ENCODE measurements around the gene ZNF576. TPM values are rescaled to one million over a fixed set of nuclear protein-coding genes. Genes with fewer than 3 reads are reported as not detected.
"Not testable (repeated sequence)": the region's sequence is repeated elsewhere in the genome, so short reads cannot be mapped to it uniquely, and the experiment has no call there.

The ZNF576 gene
- total RNA-seq, 2 experiments from 2014 or later: 12.6 to 14.1 TPM

GRCh38 chr19:43648633-43649032, 52.2 kb downstream of the ZNF576 start:
- no peaks in the 10 kb centered on the region for H3K27me3 Mint-ChIP-seq
- no peak overlapping the region for H3K4me3 Mint-ChIP-seq
- H3K27ac Mint-ChIP-seq: no peak overlapping the region
- H3K4me1 Mint-ChIP-seq (ENCODE audit: low read depth): no peaks in the 10 kb centered on the region
- H3K36me3 Mint-ChIP-seq: peaks cover 25% of the 10 kb centered on the region
- DNase-seq: no peak
- peaks cover 6% of the 10 kb centered on the region for H3K9me3 Mint-ChIP-seq
- ChIA-PET CTCF (interaction anchor here (1.9 kb wide), 1 partner anchor 93 kb away, joined by 5 read pairs; no protein-coding TSS in a partner anchor), POLR2A (interaction anchor here (0.9 to 1.0 kb wide), 2 partner anchors 23 to 129 kb away, joined by 4 read pairs; no protein-coding TSS in a partner anchor)
- intact Hi-C loops (cut with micrococcal nuclease): no loop called here

GRCh38 chr19:43649514-43649913, 53.1 kb downstream of the ZNF576 start:
- intact Hi-C loops (cut with micrococcal nuclease): no loop called here
- no peak for DNase-seq
- H3K9me3 Mint-ChIP-seq: peaks cover 6% of the 10 kb centered on the region
- POLR2A ChIA-PET: interaction anchor here (0.6 to 1.0 kb wide), 3 partner anchors 16 to 150 kb away, joined by 3 to 5 read pairs (median 4); no protein-coding TSS in a partner anchor
- CTCF ChIA-PET: interaction anchor here (1.0 to 1.9 kb wide), 2 partner anchors 23 to 94 kb away, joined by 4 to 5 read pairs; no protein-coding TSS in a partner anchor
- H3K36me3 Mint-ChIP-seq: peaks cover 26% of the 10 kb centered on the region
- no peaks in the 10 kb centered on the region for H3K4me1 Mint-ChIP-seq (ENCODE audit: low read depth)
- no peak overlapping the region for H3K27ac Mint-ChIP-seq
- no peaks in the 10 kb centered on the region for H3K27me3 Mint-ChIP-seq
- H3K4me3 Mint-ChIP-seq: no peak overlapping the region

- H3K4me1 Mint-ChIP-seq (ENCODE audit: low read depth); H3K4me3 Mint-ChIP-seq; DNase-seq; intact Hi-C loops (cut with micrococcal nuclease); H3K27ac Mint-ChIP-seq; H3K27me3 Mint-ChIP-seq; H3K9me3 Mint-ChIP-seq: not testable (repeated sequence)
- ChIA-PET CTCF (interaction anchor here (1.0 to 1.9 kb wide), 2 partner anchors 9 to 95 kb away, joined by 3 to 5 read pairs; no protein-coding TSS in a partner anchor), POLR2A (interaction anchor here (0.7 kb wide), 1 partner anchor 149 kb away, joined by 5 read pairs; no protein-coding TSS in a partner anchor)
- H3K36me3 Mint-ChIP-seq: peaks cover 30% of the 10 kb centered on the region
Observed at GRCh38 chr19:43650276-43650675, 53.9 kb downstream of the ZNF576 start.

Other genes starting within 250 kb of the ZNF576 start
- gene CD177, start 242.9 kb upstream of the ZNF576 start, total RNA-seq: not detected
- not detected for gene TEX101, start 181.7 kb upstream of the ZNF576 start, total RNA-seq
- 1 to 10 TPM; 2.3 TPM for gene LYPD3, start 131.0 kb upstream of the ZNF576 start, total RNA-seq
- gene PHLDB3, start 91.8 kb upstream of the ZNF576 start, total RNA-seq: 10 to 100 TPM; 13.5 to 15.2 TPM
- gene ETHE1, start 69.4 kb upstream of the ZNF576 start, total RNA-seq: 100 to 1,000 TPM; 104 to 112 TPM
- 1 to 10 TPM; 3.1 to 3.7 TPM for gene ZNF575, start 63.4 kb upstream of the ZNF576 start, total RNA-seq
- gene XRCC1, start 21.1 kb upstream of the ZNF576 start, total RNA-seq: 10 to 100 TPM; 42.5 to 43.0 TPM
- 1 to 10 TPM; 2.2 to 3.7 TPM for gene PINLYP, start 20.8 kb upstream of the ZNF576 start, total RNA-seq
- 10 to 100 TPM; 18.3 to 19.9 TPM for gene IRGQ, start 461 bp upstream of the ZNF576 start, total RNA-seq
- under 1 TPM; 0.39 to 0.59 TPM for gene SRRM5, start 15.5 kb downstream of the ZNF576 start, total RNA-seq
- gene ZNF428, start 23.0 kb downstream of the ZNF576 start, total RNA-seq: 10 to 100 TPM; 11.7 to 12.5 TPM
- gene CADM4, start 43.3 kb downstream of the ZNF576 start, total RNA-seq: under 1 TPM; 0.39 to 0.57 TPM
- 10 to 100 TPM; 14.4 to 15.1 TPM for gene PLAUR, start 73.6 kb downstream of the ZNF576 start, total RNA-seq
- gene IRGC, start 119.5 kb downstream of the ZNF576 start, total RNA-seq: not detected
- 10 to 100 TPM; 58.2 to 58.3 TPM for gene SMG9, start 158.4 kb downstream of the ZNF576 start, total RNA-seq
- 100 to 1,000 TPM; 120 to 130 TPM for gene KCNN4, start 184.4 kb downstream of the ZNF576 start, total RNA-seq
- 1 to 10 TPM in 1 of 2 experiments, under 1 TPM in 1; 0.62 to 1.2 TPM for gene LYPD5, start 205.9 kb downstream of the ZNF576 start, total RNA-seq
- 1 to 10 TPM; 5.2 to 8.1 TPM for gene ZNF283, start 230.7 kb downstream of the ZNF576 start, total RNA-seq

All from activated CD4-positive, alpha-beta memory T cell treated with anti-CD3 and anti-CD28 coated beads for 36 hours (primary cell).